ENCODE data around the gene DPEP3. TPM values are rescaled to one million over a fixed set of nuclear protein-coding genes. Genes with fewer than 3 reads are reported as not detected.
"Not testable (repeated sequence)": the region's sequence is repeated elsewhere in the genome, so short reads cannot be mapped to it uniquely, and the experiment has no call there.

Gene DPEP3
- total RNA-seq, 6 experiments from 2014 or later = 0.10 TPM; not detected in 5

DNA sequence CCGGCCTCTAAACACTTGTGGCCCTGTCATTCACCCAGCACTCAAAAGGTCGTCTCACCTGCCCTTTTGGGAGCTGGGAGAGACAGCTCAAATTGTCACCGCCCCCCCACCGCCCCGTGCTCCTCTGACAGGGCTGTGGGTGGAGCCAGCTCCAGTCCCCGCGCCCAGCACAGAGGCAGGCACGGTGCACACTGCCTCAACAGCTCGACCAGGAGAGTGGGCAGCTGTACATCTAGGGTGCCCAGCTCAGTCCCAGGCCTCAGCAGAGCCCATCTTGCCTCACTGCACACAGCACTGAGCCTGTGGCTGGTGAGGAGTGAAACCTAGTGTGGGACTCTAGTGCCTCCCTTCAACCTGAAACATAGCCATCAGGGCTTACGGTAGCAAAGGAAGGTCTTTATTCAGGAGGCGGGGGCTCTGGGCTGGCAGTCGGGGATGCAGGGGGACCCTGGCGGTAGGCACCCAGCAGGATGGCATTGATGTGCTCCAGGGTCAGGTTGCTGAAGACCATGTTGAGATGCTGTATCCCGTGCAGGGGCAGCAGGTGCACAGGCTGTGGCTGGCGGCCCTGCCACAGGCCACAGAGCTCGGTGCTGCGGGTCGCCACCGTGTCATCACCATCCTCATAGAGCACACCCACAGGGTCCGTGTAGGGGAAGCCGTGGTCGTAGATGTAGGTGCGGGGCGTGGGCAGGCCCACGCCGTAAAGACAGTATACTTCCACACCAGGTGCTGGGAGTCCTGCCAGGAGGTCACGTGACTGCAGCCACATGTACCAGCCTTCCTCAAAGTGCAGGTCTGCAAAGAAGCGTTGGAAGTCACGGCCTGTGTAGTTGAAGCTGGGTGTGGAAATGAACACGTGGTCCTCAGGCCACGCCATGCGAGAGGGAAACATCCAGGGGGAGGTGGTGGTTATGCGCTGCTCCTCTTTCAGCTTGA is 40.5 kb downstream of the DPEP3 start:
- Histone ChIP-seq H3K36me3 (peaks cover 0 to 3% (median 0%) of the 10 kb centered on the region in 4 donors), H3K27ac (no peak overlapping the region), H3K9me3 (no peaks in the 10 kb centered on the region), H3K4me1 (peaks cover 0 to 57% (median 16%) of the 10 kb centered on the region in 4 donors), H3K27me3 (no peaks in the 10 kb centered on the region), H3K4me3 (no peak overlapping the region)
- intact Hi-C loops (cut with DNase I) = no loop called here
- 45% methylated on average over 8 of the region's 33 CpGs for WGBS (ENCODE audit: insufficient coverage, low coverage, low lambda C conversion rate, missing lambda C conversion rate)
- TF ChIP-seq POLR2A (IDR thresholded peaks at IDR 0.05) = no peak
- TF ChIP-seq, protein P1, sequence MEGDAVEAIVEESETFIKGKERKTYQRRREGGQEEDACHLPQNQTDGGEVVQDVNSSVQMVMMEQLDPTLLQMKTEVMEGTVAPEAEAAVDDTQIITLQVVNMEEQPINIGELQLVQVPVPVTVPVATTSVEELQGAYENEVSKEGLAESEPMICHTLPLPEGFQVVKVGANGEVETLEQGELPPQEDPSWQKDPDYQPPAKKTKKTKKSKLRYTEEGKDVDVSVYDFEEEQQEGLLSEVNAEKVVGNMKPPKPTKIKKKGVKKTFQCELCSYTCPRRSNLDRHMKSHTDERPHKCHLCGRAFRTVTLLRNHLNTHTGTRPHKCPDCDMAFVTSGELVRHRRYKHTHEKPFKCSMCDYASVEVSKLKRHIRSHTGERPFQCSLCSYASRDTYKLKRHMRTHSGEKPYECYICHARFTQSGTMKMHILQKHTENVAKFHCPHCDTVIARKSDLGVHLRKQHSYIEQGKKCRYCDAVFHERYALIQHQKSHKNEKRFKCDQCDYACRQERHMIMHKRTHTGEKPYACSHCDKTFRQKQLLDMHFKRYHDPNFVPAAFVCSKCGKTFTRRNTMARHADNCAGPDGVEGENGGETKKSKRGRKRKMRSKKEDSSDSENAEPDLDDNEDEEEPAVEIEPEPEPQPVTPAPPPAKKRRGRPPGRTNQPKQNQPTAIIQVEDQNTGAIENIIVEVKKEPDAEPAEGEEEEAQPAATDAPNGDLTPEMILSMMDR (IDR thresholded peaks at IDR 0.05) = no peak
- DNase-seq (peak; percentile 75 to 83 (median 83)), ATAC-seq (no peak)

DNA sequence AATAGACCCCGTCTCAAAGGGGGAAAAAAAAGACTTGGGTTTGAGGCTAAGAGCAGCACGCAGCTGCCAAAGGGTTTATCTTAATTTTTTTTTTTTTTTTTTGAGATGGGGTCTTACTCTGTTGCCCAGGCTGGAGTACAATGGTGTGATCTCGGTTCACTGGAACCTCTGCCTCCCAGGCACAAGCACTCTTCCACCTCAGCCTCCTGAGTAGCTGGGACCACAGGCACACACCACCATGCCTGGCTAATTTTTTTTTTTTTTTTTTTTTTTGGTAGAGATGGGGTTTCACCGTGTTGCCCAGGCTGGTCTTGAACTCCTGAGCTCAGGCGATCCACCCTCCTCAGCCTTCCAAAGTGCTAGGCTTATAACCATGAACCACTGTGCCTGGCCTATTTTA is 42.6 kb downstream of the DPEP3 start:
- DNase-seq; ATAC-seq; H3K27ac ChIP-seq; H3K36me3 ChIP-seq; H3K4me3 ChIP-seq; intact Hi-C loops (cut with DNase I); H3K27me3 ChIP-seq; H3K9me3 ChIP-seq: not testable (repeated sequence)
- H3K4me1 ChIP-seq = peaks cover 0 to 48% (median 9%) of the 10 kb centered on the region in 4 donors
- WGBS (ENCODE audit: insufficient coverage, low coverage, low lambda C conversion rate, missing lambda C conversion rate) = 92% methylated on average over 4 of the region's 5 CpGs

- Histone ChIP-seq H3K27ac (peak overlapping the region; percentile 87 to 96 (median 93)), H3K4me3 (peak overlapping the region; percentile 83 to 97 (median 92)), H3K4me1 (peaks cover 0 to 42% (median 6%) of the 10 kb centered on the region in 4 donors), H3K36me3 (peaks cover 0 to 4% (median 0%) of the 10 kb centered on the region in 4 donors), H3K9me3 (no peaks in the 10 kb centered on the region), H3K27me3 (no peaks in the 10 kb centered on the region)
- DNase-seq (no peak), ATAC-seq (no peak)
- TF ChIP-seq, protein P1 (IDR thresholded peaks at IDR 0.05) = no peak
- TF ChIP-seq POLR2A (IDR thresholded peaks at IDR 0.05) = no peak
- intact Hi-C loops (cut with DNase I) = no loop called here
- 41% methylated on average over 6 of the region's 6 CpGs for WGBS (ENCODE audit: insufficient coverage, low coverage, low lambda C conversion rate, missing lambda C conversion rate)
These were observed 43.3 kb downstream of the DPEP3 start for GRCh38 chr16:67936880-67937605.

DNA sequence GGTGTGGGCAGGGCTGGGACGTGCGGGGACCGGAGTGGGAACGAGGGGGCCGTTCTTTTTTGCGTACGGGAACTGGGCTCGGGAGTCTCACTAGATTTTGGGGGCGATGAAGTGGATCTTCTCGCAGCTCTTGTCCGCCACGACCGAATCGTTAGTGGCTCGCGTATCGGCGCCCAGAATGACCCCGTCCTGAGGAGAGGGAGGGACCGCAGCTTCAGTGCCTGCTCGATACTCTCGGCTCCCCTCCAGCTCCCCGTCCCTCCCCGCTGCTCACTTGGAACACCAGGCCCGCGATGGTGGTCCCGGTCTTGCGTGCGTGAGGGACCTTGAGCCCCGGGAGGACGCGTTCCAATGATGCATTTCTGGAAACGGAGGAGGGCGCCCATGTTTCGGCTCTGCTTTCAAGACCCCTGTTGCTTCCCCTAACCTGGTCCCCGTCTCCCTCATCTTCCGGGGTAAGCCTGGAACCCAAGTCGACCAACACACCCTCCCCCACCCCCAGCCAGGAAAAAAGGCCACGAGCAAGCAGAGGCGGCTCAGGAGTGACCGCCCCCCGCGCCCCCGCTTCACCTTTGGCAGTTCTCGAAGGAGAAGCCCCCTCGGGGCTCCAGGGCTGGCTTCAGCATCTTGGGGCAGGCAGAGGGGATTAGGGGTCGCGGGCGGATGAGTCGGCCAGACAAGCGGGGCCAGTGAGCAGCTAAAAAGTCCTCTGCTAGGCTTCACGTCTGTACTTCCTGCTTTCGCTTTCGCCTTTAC is 44.0 kb downstream of the DPEP3 start, which contains the start of gene PSMB10:
Gene PSMB10 (minus strand): TSS at position 727 of the 756 bp plus-strand sequence. CDS start 101 bp downstream, at position 626.
- Histone ChIP-seq H3K36me3 (peaks cover 0 to 4% (median 0%) of the 10 kb centered on the region in 4 donors), H3K27me3 (no peaks in the 10 kb centered on the region), H3K4me1 (peaks cover 0 to 35% (median 3%) of the 10 kb centered on the region in 4 donors), H3K27ac (peak within 1 kb of the TSS; percentile 87 to 96 (median 93)), H3K4me3 (peak within 1 kb of the TSS; percentile 83 to 97 (median 92)), H3K9me3 (no peaks in the 10 kb centered on the region)
- peak; percentile 66 to 74 (median 72) for DNase-seq
- TF ChIP-seq, protein P1 (IDR thresholded peaks at IDR 0.05) = no peak
- TF ChIP-seq POLR2A (IDR thresholded peaks at IDR 0.05) = no peak
- intact Hi-C loops (cut with DNase I) = no loop called here
- WGBS (ENCODE audit: insufficient coverage, low coverage, low lambda C conversion rate, missing lambda C conversion rate) = under 1% methylated on average over 33 of the region's 54 CpGs
- ATAC-seq = peak; percentile 35 to 49 (median 46)
